Measurements from ENCODE around the gene TMEM178B.
A peak's percentile ranks its signal among the peaks of the same experiment; 100 is the strongest.
"Not testable (repeated sequence)": the region's sequence is repeated elsewhere in the genome, so short reads cannot be mapped to it uniquely, and the experiment has no call there.

The TMEM178B gene

GRCh38 chr7:141358386-141358785 is 284.5 kb downstream of the TMEM178B start:
- DNase-seq (ENCODE audit: low read depth): no peak

GRCh38 chr7:141359262-141359661 is 285.4 kb downstream of the TMEM178B start:
- DNase-seq (ENCODE audit: low read depth): no peak

GRCh38 chr7:141359740-141360415 is 286.0 kb downstream of the TMEM178B start:
- DNase-seq (ENCODE audit: low read depth): no peak

DNA sequence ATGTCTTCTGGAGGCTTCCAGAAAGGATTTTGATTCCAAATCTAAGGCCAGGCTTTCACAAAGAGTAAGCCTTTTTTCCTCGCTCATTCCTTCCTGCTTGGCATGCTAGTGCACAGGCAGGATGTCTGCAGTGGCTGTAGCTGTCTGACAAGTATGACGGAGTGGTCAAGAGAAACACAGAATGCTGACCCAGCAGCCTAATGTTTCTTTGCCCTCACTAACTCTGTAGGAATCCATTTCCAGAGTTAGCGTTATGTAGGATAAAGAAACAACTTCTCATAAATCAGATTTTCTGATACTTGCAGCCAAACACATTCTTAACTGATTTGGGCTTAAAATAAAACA is 286.5 kb downstream of the TMEM178B start:
- DNase-seq (ENCODE audit: low read depth): no peak

- no peak for DNase-seq (ENCODE audit: low read depth)
These were observed 286.9 kb downstream of the TMEM178B start for GRCh38 chr7:141360803-141361202.

- no peak for DNase-seq (ENCODE audit: low read depth)
These were observed 287.6 kb downstream of the TMEM178B start for GRCh38 chr7:141361479-141361878.

DNA sequence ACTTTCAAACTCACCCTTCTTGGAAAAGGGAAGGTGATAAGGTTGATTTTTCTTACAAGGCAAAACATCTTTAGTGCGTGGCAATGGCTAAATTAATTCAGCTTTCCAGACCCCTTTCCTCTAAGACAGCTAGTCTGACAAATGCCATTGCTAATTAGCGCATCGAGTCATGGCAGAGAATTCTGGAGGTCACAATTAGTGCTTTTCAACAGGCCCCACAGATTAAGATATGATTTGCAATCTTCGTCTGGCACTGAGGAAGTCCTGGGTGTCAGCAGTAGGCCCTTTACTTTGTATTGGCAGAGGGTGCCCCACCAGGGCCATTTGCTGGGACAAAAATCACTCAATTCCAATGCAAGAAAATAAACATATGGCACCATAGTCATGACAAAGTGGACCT is 288.1 kb downstream of the TMEM178B start:
- no peak for DNase-seq (ENCODE audit: low read depth)

DNA sequence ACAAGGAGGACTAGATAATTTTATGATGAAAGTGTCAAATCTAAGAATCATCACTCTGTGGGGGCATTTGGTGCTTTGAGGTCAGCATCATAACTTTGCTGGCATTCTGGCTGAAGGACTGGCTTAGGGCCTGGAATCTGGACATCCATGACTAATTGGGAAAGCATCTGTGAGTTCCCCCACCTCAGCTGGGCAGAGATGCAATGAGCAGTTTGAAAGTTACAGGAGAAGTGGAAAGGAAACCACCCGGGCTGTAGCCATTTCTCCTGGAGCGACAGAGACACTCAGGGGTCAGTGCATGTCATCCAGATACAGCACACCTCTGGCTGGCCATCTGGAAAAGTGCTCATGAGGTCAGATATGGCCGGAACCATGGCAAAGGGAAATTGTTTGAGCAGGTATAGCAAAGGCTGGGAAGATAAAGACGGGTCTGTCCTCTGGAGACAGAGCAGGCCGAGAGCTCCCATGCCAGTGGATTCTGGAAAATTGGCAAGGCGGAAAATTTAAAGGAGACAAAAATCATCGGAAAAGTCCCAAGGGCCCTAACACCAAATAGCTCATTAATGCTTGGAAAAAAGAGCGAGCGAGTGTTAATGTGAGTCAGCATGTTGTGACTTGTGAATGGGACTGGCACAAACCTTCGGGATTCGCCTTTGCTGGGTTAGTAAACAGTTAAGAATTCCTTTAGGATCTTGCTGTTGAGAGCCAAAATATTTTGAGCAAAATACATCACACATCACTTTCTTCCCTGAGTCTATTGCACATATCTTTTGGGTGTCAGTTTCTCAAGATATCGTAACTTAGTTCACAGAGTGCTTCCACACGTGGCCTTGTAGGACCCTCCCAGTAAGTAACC is 288.9 kb downstream of the TMEM178B start:
- peak; percentile 49 for DNase-seq (ENCODE audit: low read depth)

DNA sequence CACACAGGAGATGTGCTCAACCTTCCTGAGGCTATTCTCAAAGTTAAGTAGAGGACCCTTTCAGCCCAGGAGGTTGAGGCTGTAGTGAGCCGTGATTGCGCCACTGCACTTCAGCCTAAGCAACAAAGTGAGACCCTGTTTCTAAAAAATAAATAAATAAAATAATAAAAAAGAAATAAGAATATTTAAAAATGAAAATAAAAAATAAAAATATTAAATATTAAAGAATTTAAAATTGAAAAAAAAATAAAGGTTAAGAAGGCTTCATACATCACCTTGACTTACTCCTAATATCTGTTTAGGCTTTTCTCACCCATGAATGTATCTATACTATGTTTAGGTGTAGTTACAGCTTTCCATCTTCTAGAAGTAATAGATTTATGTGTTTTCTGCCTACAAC is 289.9 kb downstream of the TMEM178B start:
- no peak for DNase-seq (ENCODE audit: low read depth)

DNA sequence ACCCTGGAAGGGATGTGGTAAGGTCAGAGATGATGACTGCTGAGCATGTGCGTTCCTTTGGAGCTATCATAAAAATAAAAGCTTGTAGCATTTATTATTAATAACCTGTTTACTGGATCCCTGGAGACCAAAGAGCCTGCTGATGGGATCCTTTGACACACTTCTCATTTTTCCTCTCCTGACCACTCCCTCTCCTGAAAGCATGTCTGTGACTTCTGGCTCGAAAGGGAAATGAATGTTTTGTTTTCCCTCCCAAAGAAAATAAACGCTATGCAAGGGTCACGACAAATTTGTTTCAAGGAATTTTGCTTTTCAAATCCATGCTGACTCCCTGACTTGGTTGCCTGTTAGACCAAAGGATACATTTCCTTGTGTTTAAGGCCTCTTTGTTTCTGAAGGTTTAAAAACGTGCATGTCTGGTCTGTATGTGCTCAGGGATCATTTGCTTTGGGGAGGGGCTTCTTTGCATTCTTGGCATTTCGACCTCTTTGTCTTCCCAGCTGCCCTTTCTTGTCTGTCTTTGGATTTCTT is 292.3 kb downstream of the TMEM178B start:
- DNase-seq (ENCODE audit: low read depth): no peak

DNA sequence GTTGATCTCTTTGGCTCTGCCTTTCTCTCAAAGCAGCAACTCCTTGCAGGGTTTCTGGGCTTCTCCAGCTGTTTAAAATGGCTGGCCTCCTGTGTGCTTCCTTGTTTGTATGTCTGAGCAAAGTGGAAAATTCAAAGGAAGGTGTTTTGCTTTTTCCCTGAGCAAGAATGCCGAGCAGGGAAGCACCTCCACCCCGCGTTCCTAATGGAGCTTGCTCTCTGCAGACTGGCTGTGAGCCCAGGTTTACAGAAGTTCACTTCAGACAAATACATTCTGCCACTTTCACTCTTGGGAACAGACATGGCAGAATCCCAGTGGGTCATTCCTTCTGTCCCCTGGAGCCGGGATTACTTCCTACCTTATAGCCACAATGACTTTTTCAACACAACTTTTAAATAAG is 295.6 kb downstream of the TMEM178B start:
- DNase-seq (ENCODE audit: low read depth): no peak

DNA sequence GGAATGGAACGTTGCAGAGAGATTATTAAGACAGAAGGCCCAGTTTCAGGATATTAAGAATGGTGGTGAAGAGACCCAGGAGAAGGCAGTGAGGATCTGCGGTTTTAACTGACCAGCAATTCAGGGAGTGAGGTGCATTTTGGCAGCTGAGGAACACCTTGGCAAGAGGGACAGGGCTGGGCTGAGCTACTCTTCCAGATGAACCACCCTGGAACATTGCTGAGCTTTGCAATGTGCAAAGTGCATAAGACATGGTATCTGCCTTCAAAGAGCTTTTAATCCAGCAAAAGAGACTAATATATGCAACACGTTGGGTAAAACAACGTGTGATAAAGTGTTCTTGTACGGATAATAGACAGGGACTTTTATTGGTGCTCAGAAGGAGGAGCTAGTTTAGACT is 296.3 kb downstream of the TMEM178B start:
- no peak for DNase-seq (ENCODE audit: low read depth)

DNA sequence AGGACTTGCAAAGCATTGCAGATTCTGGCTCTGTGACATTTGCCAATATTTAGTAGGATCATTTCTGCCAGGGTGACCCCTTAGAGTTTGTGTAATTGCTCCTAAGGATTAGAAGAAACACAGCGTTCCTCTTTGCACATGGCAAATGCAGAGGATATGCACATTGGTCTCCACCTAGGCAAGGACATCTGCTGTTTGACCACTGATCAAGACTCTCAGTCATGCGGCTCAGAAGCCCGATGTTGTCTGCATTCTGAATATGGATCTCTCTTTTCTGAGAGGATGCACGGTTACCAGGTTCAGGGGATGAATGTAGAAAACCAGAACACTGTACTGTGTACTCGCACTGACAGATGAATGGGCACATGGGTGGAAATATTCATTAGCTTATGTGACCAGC is 296.8 kb downstream of the TMEM178B start:
- no peak for DNase-seq (ENCODE audit: low read depth)

DNA sequence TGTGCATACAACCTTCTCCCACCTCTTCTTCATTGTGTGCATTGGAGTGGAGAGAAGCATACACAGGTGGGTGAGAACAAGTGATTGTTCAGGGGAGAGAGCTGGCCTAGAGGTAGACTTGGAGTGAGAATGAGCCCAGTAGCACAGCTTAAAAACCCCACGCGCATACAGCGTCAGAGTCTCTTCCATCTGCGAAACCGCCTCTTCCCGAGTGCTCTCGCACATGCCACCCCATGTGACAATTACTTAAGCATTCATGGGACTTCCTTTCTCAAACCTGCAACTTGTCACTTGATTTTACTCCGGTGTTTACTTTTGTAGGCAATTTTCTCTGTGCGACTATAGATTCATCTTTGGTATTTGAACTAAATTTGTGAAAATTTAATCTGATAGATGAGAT is 300.6 kb downstream of the TMEM178B start:
- DNase-seq (ENCODE audit: low read depth): no peak

- no peak for DNase-seq (ENCODE audit: low read depth)
These were observed 301.6 kb downstream of the TMEM178B start for GRCh38 chr7:141375442-141375841.

DNA sequence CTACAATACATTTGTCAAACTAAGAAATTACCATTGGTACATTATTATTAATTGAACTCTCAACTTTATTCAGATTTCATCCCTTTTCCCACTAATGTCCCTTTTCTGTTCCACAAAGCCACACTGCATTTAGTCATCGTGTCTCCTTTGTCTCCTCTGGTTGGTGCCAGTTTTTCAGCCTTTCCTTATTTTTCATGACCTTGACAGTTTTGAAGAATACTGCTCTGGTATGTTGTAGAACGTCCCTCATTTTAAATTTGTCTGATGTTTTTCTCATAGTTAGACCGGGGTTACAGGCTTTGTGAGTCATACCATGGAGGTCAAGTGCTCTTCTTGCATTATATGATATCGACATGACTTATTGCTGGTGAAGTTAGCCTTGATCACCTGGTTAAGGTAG is 304.0 kb downstream of the TMEM178B start:
- no peak for DNase-seq (ENCODE audit: low read depth)

GRCh38 chr7:141378405-141378804 is 304.5 kb downstream of the TMEM178B start:
- no peak for DNase-seq (ENCODE audit: low read depth)

GRCh38 chr7:141381794-141382427 is 308.0 kb downstream of the TMEM178B start:
- DNase-seq (ENCODE audit: low read depth): no peak

- DNase-seq (ENCODE audit: low read depth): not testable (repeated sequence)
These were observed 309.5 kb downstream of the TMEM178B start for GRCh38 chr7:141383356-141383755.

GRCh38 chr7:141386881-141387280 is 313.0 kb downstream of the TMEM178B start:
- no peak for DNase-seq (ENCODE audit: low read depth)

DNA sequence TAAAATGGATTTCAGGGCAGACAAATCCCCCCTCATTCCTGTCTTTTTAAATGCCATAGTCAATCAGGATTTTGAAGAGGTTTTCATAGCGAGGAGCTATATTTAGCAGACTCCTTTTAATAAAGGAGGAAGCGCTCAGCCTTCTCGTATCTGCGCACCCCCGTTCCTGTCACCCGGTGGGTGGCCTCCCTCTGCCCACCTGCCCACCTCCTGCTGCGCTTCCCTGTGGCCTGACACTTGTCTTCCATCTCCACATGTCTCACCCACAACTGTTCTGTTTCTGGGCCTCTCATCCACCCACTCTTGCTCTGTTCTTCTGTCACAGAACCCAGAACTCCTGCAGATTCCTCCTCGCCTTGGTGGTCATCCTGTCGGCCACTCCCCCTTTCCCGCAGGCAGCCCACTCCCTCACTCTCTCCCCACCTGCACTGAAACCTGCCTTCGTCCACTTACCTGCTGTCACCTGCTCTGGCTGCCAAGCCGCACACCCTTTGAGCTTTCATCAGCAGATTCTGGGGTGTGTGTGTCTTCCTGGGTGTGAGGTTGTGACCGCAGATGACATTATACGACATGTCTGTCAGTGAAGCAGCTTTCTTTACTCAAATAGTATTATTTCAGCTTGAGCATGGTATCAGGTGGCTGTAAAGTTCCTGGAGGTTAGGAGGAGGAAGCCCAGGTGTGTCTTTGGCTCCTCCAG is 313.8 kb downstream of the TMEM178B start:
- DNase-seq (ENCODE audit: low read depth): no peak

- DNase-seq (ENCODE audit: low read depth): no peak
These were observed 315.4 kb downstream of the TMEM178B start for GRCh38 chr7:141389140-141389796.

Measured in GM04503 (cell line).